Hepatocyte (in vitro differentiated cells): ENCODE measurements around the gene NRP1. TPM values are rescaled to one million over a fixed set of nuclear protein-coding genes. Genes with fewer than 3 reads are reported as not detected.

ENCODE experiments used
- DNase-seq: peaks from one replicate; pipeline ENCODE4 v3.0.0-alpha.2; 2016; ENCODE audit warnings: low spot score
- H2AFZ ChIP-seq: fragments of 200-600 bp; sonication (generic); 2 replicates; pipeline ENCODE4 v1.6.0; 2016; ENCODE audit warnings: antibody characterized with exemption, mild to moderate bottlenecking
- H3K27ac ChIP-seq: fragments of 200-600 bp; sonication (generic); 2 replicates; pipeline ENCODE4 v1.5.1; 2016; ENCODE audit warnings: mild to moderate bottlenecking
- H3K27me3 ChIP-seq: fragments of 200-600 bp; sonication (generic); 2 replicates; pipeline ENCODE4 v1.6.1; 2016
- H3K36me3 ChIP-seq: fragments of 200-600 bp; sonication (generic); replicated peaks from 2 replicates; pipeline ENCODE4 v1.5.1; 2016; ENCODE audit warnings: low read depth; ENCODE audit not compliant: insufficient read depth
- H3K4me1 ChIP-seq: fragments of 200-600 bp; sonication (generic); 2 replicates; pipeline ENCODE4 v1.5.1; 2016; ENCODE audit warnings: mild to moderate bottlenecking, moderate library complexity; ENCODE audit not compliant: insufficient read depth
- H3K4me2 ChIP-seq: fragments of 200-600 bp; sonication (generic); 2 replicates; pipeline ENCODE4 v1.6.0; 2016
- H3K4me3 ChIP-seq: fragments of 200-600 bp; sonication (generic); 2 replicates; pipeline ENCODE4 v1.5.1; 2016; ENCODE audit warnings: mild to moderate bottlenecking
- H3K79me2 ChIP-seq: fragments of 200-600 bp; sonication (generic); 2 replicates; pipeline ENCODE4 v1.6.0; 2017; ENCODE audit warnings: mild to moderate bottlenecking
- H3K9me2 ChIP-seq: fragments of 200-600 bp; sonication (generic); replicated peaks from 2 replicates; pipeline ENCODE4 v1.6.0; 2017; ENCODE audit warnings: mild to moderate bottlenecking; ENCODE audit not compliant: insufficient read depth
- H3K9me3 ChIP-seq: fragments of 200-600 bp; sonication (generic); 2 replicates; pipeline ENCODE4 v1.5.1; 2016; ENCODE audit warnings: low read depth, mild to moderate bottlenecking
- H4K20me1 ChIP-seq: fragments of 200-600 bp; sonication (generic); 2 replicates; pipeline ENCODE4 v1.6.0; 2016; ENCODE audit warnings: mild to moderate bottlenecking; ENCODE audit not compliant: insufficient read depth, poor library complexity, severe bottlenecking
- CTCF ChIP-seq: fragments of 200-600 bp; sonication (generic); IDR thresholded peaks from 2 replicates; pipeline ENCODE4 v1.5.1; 2016; ENCODE audit warnings: antibody characterized with exemption, mild to moderate bottlenecking; ENCODE audit not compliant: poor library complexity
- EZH2 ChIP-seq: fragments of 200-600 bp; sonication (generic); IDR thresholded peaks from 2 replicates; pipeline ENCODE4 v1.6.1; 2016; ENCODE audit warnings: antibody characterized with exemption, mild to moderate bottlenecking, borderline replicate concordance
- EZH2phosphoT487 ChIP-seq: fragments of 200-600 bp; sonication (generic); IDR thresholded peaks from one replicate; pipeline ENCODE4 v1.6.1; 2018; ENCODE audit warnings: antibody characterized with exemption, mild to moderate bottlenecking, low read depth, moderate library complexity; ENCODE audit not compliant: unreplicated experiment, severe bottlenecking
- WGBS: methylation state at CpG from one replicate; pipeline ENCODE4 v1.1.6; 2016; ENCODE audit warnings: low lambda C conversion rate; ENCODE audit errors: missing lambda C conversion rate; 5-methylcytosine and 5-hydroxymethylcytosine counted together
- polyA plus RNA-seq: library from polyadenylated mRNA; unstranded; fragments of >200 nt; fragmentation: Nextera tagmentation; extraction: Ambion mirVana; gene quantifications from 2 replicates; pipeline ENCODE4 v1.2.1, GENCODE V29; 2016
- total RNA-seq: library from RNA; depleted of rRNA; stranded (reverse); fragments of >200 nt; gene quantifications from 2 replicates; pipeline ENCODE4 v1.2.3, GENCODE V29; 2014

Gene NRP1
- total and polyA plus RNA-seq, 2 experiments from 2014 or later: 32.2 to 46.9 TPM

- Histone ChIP-seq H3K79me2 (no peaks in the 10 kb centered on the region), H2AFZ (no peak overlapping the region)
Observed at GRCh38 chr10:33164060-33164709, 170.3 kb downstream of the NRP1 start.

GRCh38 chr10:33162248-33162575 is 172.3 kb downstream of the NRP1 start:
- Histone ChIP-seq H3K9me2 (no peaks in the 10 kb centered on the region), H3K4me3 (no peak overlapping the region), H3K79me2 (no peaks in the 10 kb centered on the region), H3K27me3 (no peaks in the 10 kb centered on the region), H4K20me1 (no peaks in the 10 kb centered on the region), H3K4me1 (no peaks in the 10 kb centered on the region), H2AFZ (no peak overlapping the region), H3K9me3 (no peaks in the 10 kb centered on the region), H3K36me3 (no peaks in the 10 kb centered on the region), H3K27ac (no peak overlapping the region), H3K4me2 (no peak overlapping the region)
- TF ChIP-seq EZH2 (no peak), CTCF (no peak), EZH2phosphoT487 (no peak)
- DNase-seq: no peak
- WGBS: 54% methylated on average over 3 of the region's 3 CpGs

More at GRCh38 chr10:33164060-33164709, 170.3 kb downstream of the NRP1 start:
- H3K9me3 ChIP-seq: no peaks in the 10 kb centered on the region
- no peaks in the 10 kb centered on the region for H3K36me3 ChIP-seq
- H4K20me1 ChIP-seq: no peaks in the 10 kb centered on the region
- WGBS: 59% methylated on average over 9 of the region's 9 CpGs
- DNase-seq: no peak
- no peaks in the 10 kb centered on the region for H3K27me3 ChIP-seq
- H3K27ac ChIP-seq: no peak overlapping the region
- no peak overlapping the region for H3K4me3 ChIP-seq
- H3K4me1 ChIP-seq: no peaks in the 10 kb centered on the region
- H3K9me2 ChIP-seq: no peaks in the 10 kb centered on the region
- H3K4me2 ChIP-seq: no peak overlapping the region
- TF ChIP-seq CTCF: no peak

- Histone ChIP-seq H2AFZ (no peak overlapping the region), H3K27ac (no peak overlapping the region), H3K27me3 (no peaks in the 10 kb centered on the region), H3K4me2 (no peak overlapping the region), H3K79me2 (no peaks in the 10 kb centered on the region), H3K9me3 (no peaks in the 10 kb centered on the region), H4K20me1 (no peaks in the 10 kb centered on the region), H3K4me3 (no peak overlapping the region), H3K9me2 (no peaks in the 10 kb centered on the region), H3K4me1 (no peaks in the 10 kb centered on the region), H3K36me3 (no peaks in the 10 kb centered on the region)
- TF ChIP-seq CTCF (no peak), EZH2phosphoT487 (no peak), EZH2 (no peak)
- no peak for DNase-seq
- WGBS: 94% methylated on average over 6 of the region's 6 CpGs
Observed at GRCh38 chr10:33161550-33162247, 172.8 kb downstream of the NRP1 start.
